ENCODE results near the gene CTNNB1.

The CTNNB1 gene

GRCh38 chr3:41267975-41268640, 68.8 kb downstream of the CTNNB1 start:
- TF ChIP-seq CTCF (IDR thresholded peaks at IDR 0.05; ENCODE audit: insufficient read depth, low read length) (no peak), POLR2AphosphoS5 (IDR thresholded peaks at IDR 0.05; ENCODE audit: low read depth) (no peak), SPI1 (IDR thresholded peaks at IDR 0.05; ENCODE audit: borderline replicate concordance, low read depth) (no peak), GABPA (IDR thresholded peaks at IDR 0.05; ENCODE audit: low read depth) (no peak), REST (IDR thresholded peaks at IDR 0.05; ENCODE audit: insufficient replicate concordance, low read depth) (no peak)
- H3K27me3 ChIP-seq (ENCODE audit: insufficient read depth, poor library complexity, severe bottlenecking): no peaks in the 10 kb centered on the region
- no peak overlapping the region for H3K27ac ChIP-seq (replicated peaks)
- DNase-seq (ENCODE audit: low read depth in 1 of 2, low spot score in 1 of 2): no peak
- no peak overlapping the region for H3K4me3 ChIP-seq (replicated peaks; ENCODE audit: insufficient read depth, low read length)

- no peak for DNase-seq (ENCODE audit: low read depth in 1 of 2, low spot score in 1 of 2)
- Histone ChIP-seq H3K27ac (replicated peaks) (no peak overlapping the region), H3K4me3 (replicated peaks; ENCODE audit: insufficient read depth, low read length) (no peak overlapping the region), H3K27me3 (ENCODE audit: insufficient read depth, poor library complexity, severe bottlenecking) (no peaks in the 10 kb centered on the region)
- TF ChIP-seq GABPA (IDR thresholded peaks at IDR 0.05; ENCODE audit: low read depth) (no peak), CTCF (IDR thresholded peaks at IDR 0.05; ENCODE audit: insufficient read depth, low read length) (no peak), POLR2AphosphoS5 (IDR thresholded peaks at IDR 0.05; ENCODE audit: low read depth) (no peak), REST (IDR thresholded peaks at IDR 0.05; ENCODE audit: insufficient replicate concordance, low read depth) (no peak), SPI1 (IDR thresholded peaks at IDR 0.05; ENCODE audit: borderline replicate concordance, low read depth) (no peak)
These were observed 73.4 kb downstream of the CTNNB1 start for GRCh38 chr3:41272667-41273066.

- no peak overlapping the region for H3K27ac ChIP-seq (replicated peaks)
- no peak overlapping the region for H3K4me3 ChIP-seq (replicated peaks; ENCODE audit: insufficient read depth, low read length)
- TF ChIP-seq GABPA (IDR thresholded peaks at IDR 0.05; ENCODE audit: low read depth) (no peak), SPI1 (IDR thresholded peaks at IDR 0.05; ENCODE audit: borderline replicate concordance, low read depth) (no peak), REST (IDR thresholded peaks at IDR 0.05; ENCODE audit: insufficient replicate concordance, low read depth) (no peak), CTCF (IDR thresholded peaks at IDR 0.05; ENCODE audit: insufficient read depth, low read length) (no peak), POLR2AphosphoS5 (IDR thresholded peaks at IDR 0.05; ENCODE audit: low read depth) (no peak)
- DNase-seq (ENCODE audit: low read depth in 1 of 2, low spot score in 1 of 2): no peak
- H3K27me3 ChIP-seq (ENCODE audit: insufficient read depth, poor library complexity, severe bottlenecking): no peaks in the 10 kb centered on the region
These were observed 75.8 kb downstream of the CTNNB1 start for GRCh38 chr3:41274944-41275668.
